Endothelial cell of umbilical vein (primary cell): ENCODE measurements around the gene CDK17. TPM values are rescaled to one million over a fixed set of nuclear protein-coding genes. Genes with fewer than 3 reads are reported as not detected.

Experiments
- BruUV-seq: library from RNA; stranded (reverse); fragments of 400-500 nt; replicated peaks from 2 replicates; lab custom pipeline; 2021; lab: Mats Ljungman, UMichigan
- CTCF ChIA-PET: fragments of 300-600, 350-600 bp; sonication (Branson Sonifier 250); formaldehyde crosslinking; loops from one replicate; lab custom pipeline; 2021; ENCODE audit warnings: antibody characterized with exemption, inconsistent platforms; lab: Charles Lee
- POLR2A ChIA-PET: fragments of 300-600, 350-600 bp; sonication (Branson Sonifier 250); formaldehyde crosslinking; loops from one replicate; lab custom pipeline; 2021; ENCODE audit warnings: antibody characterized with exemption, inconsistent platforms; lab: Charles Lee
- DNase-seq: peaks from one replicate; pipeline ENCODE4 v3.0.0-alpha.2; 2011; ENCODE audit warnings: low read depth, low spot score
- FAIRE-seq: peaks from 2 replicates; lab custom pipeline; 2011; peaks lifted over from hg19 to GRCh38; lab: Jason Lieb, UNC
- H2AFZ ChIP-seq: 2 replicates; pipeline ENCODE4 v1.6.0; 2012; ENCODE audit warnings: low read depth, low read length, control low read depth, inconsistent platforms
- H3K27ac ChIP-seq: 2 replicates; pipeline ENCODE4 v1.5.1; 2011; ENCODE audit warnings: low read depth, mild to moderate bottlenecking, control low read depth, low read length, moderate library complexity; ENCODE audit not compliant: insufficient read depth
- H3K27me3 ChIP-seq, 2 experiments: 2 replicates each; pipeline versions ENCODE4 v1.6.0 to v1.6.1; 2011; ENCODE audit warnings: low read length in 2 of 2, mixed read lengths in 1 of 2; ENCODE audit not compliant: control insufficient read depth in 2 of 2, insufficient read depth in 2 of 2
- H3K36me3 ChIP-seq, 2 experiments: 2 replicates in 1 of 2; 3 replicates in 1 of 2; pipeline ENCODE4 v1.5.1; 2011; ENCODE audit warnings: low read length in 2 of 2, mild to moderate bottlenecking in 1 of 2, moderate library complexity in 1 of 2; ENCODE audit not compliant: control insufficient read depth in 2 of 2, insufficient read depth in 2 of 2; ENCODE audit errors: extremely low read depth in 1 of 2
- H3K4me1 ChIP-seq: 3 replicates; pipeline ENCODE4 v1.5.1; 2011; ENCODE audit warnings: mild to moderate bottlenecking, low read length; ENCODE audit not compliant: control insufficient read depth, insufficient read depth; ENCODE audit errors: extremely low read depth
- H3K4me2 ChIP-seq: 2 replicates; pipeline ENCODE4 v1.6.1; 2011; ENCODE audit warnings: low read length, control low read depth, mixed read lengths; ENCODE audit not compliant: insufficient read depth
- H3K4me3 ChIP-seq, 3 experiments: fragments of 200-600 bp in 1 of 3; sonication (generic), shearing (Covaris generic) in 1 of 3; replicated peaks in 1 of 3; 2 replicates each; pipeline ENCODE4 v1.5.1; 2011 to 2016; ENCODE audit warnings: control low read depth in 3 of 3, low read length in 3 of 3, mild to moderate bottlenecking in 2 of 3, inconsistent platforms in 1 of 3, low read depth in 1 of 3, moderate library complexity in 1 of 3; ENCODE audit not compliant: insufficient read depth in 1 of 3
- H3K79me2 ChIP-seq: 2 replicates; pipeline ENCODE4 v1.6.0; 2012; ENCODE audit warnings: low read length, inconsistent platforms; ENCODE audit not compliant: control insufficient read depth, insufficient read depth
- H3K9ac ChIP-seq: replicated peaks from 2 replicates; pipeline ENCODE3; 2011; ENCODE audit warnings: low read length, control low read depth; ENCODE audit not compliant: insufficient read depth; ENCODE audit errors: extremely low read depth
- H3K9me1 ChIP-seq: replicated peaks from 3 replicates; pipeline ENCODE4 v1.6.0; 2011; ENCODE audit warnings: mild to moderate bottlenecking, low read length; ENCODE audit not compliant: control insufficient read depth, insufficient read depth; ENCODE audit errors: extremely low read depth
- H3K9me3 ChIP-seq: replicated peaks from 2 replicates; pipeline ENCODE4 v1.5.1; 2012; ENCODE audit warnings: low read length, inconsistent platforms; ENCODE audit not compliant: control insufficient read depth, insufficient read depth
- H4K20me1 ChIP-seq: replicated peaks from 2 replicates; pipeline ENCODE3; 2011; ENCODE audit warnings: mild to moderate bottlenecking, low read length; ENCODE audit not compliant: control insufficient read depth, insufficient read depth; ENCODE audit errors: extremely low read depth
- CTCF ChIP-seq, 2 donors: IDR thresholded peaks; 1 replicate in 1 of 2; 2 replicates in 1 of 2; pipeline ENCODE4 v1.5.1; 2011; ENCODE audit warnings: low read length in 2 of 2, mild to moderate bottlenecking in 2 of 2, moderate library complexity in 2 of 2, control low read depth in 1 of 2, inconsistent platforms in 1 of 2, low read depth in 1 of 2; ENCODE audit not compliant: insufficient read depth in 1 of 2; ENCODE audit errors: extremely low read depth in 1 of 2
- GATA2 ChIP-seq: IDR thresholded peaks from 2 replicates; pipeline ENCODE4 v1.7.0; 2011; ENCODE audit warnings: low read depth, mild to moderate bottlenecking, moderate library complexity, mixed read lengths, low read length; ENCODE audit not compliant: insufficient read length, insufficient read depth
- MAX ChIP-seq: IDR thresholded peaks from 2 replicates; pipeline ENCODE4 v1.6.1; 2011; ENCODE audit not compliant: insufficient read depth, insufficient read length
- MYC ChIP-seq: IDR thresholded peaks from one replicate; pipeline ENCODE4 v1.6.1; 2011; ENCODE audit warnings: mild to moderate bottlenecking, low read depth, low read length
- dilution Hi-C: fragments of 300-500 bp; cut with MboI; formaldehyde crosslinking; loops from one replicate; pipeline ENCODE4 v1.15.0; 2019; ENCODE audit warnings: low sequenced_read_pairs; ENCODE audit not compliant: extremely low pct_ligation_motif_present
- intact Hi-C: fragments of 100-400 bp; cut with micrococcal nuclease; formaldehyde crosslinking; loops from one replicate; pipeline ENCODE4 v1.10.0; 2022
- polyA plus RNA-seq, 4 experiments: library from polyadenylated mRNA; depleted of rRNA in 3 of 4; stranded (reverse) in 3 of 4; unstranded in 1 of 4; fragments of >200 nt; gene quantifications; 2 replicates each; pipeline versions ENCODE4 v1.2.1 to v1.2.3, GENCODE V29; 2011 to 2012; ENCODE audit warnings: missing spikeins in 1 of 4
- total RNA-seq: library from RNA; stranded (reverse); gene quantifications from 2 replicates; pipeline ENCODE4 v1.2.3, GENCODE V29; 2021

Gene CDK17
- total and polyA plus RNA-seq, 2 donors (not counting 3 experiments of a cell fraction or from before 2014, with no cell fraction given) = 61.1 to 176 TPM

GRCh38 chr12:96371138-96371789 lies 29.0 kb downstream of the CDK17 start:
- ChIA-PET CTCF (interaction anchor here (0.9 to 1.3 kb wide), 5 partner anchors 9 to 145 kb away, joined by 3 to 5 read pairs (median 4); no protein-coding TSS in a partner anchor), POLR2A (interaction anchor here (1.4 kb wide), 1 partner anchor 23 kb away, joined by 7 read pairs; no protein-coding TSS in a partner anchor)
- no peaks in the 10 kb centered on the region for H3K9me3 ChIP-seq
- H3K27ac ChIP-seq = peak overlapping the region; percentile 47
- H3K9ac ChIP-seq = no peak overlapping the region
- no peaks in the 10 kb centered on the region for H3K27me3 ChIP-seq
- H2AFZ ChIP-seq = no peak overlapping the region
- H3K4me3 ChIP-seq = no peak overlapping the region
- DNase-seq (no peak), FAIRE-seq (no peak)
- dilution Hi-C loops = no loop called here
- peak overlapping the region; percentile 44 for H3K4me2 ChIP-seq
- H3K36me3 ChIP-seq = no peaks in the 10 kb centered on the region
- no peak for TF ChIP-seq CTCF (IDR thresholded peaks at IDR 0.05; ENCODE audit: extremely low read depth in 1 of 2, insufficient read depth in 1 of 2, low read depth in 1 of 2, low read length in 2 of 2)
- no peak for TF ChIP-seq MYC
- no peak for TF ChIP-seq MAX
- TF ChIP-seq GATA2 = no peak
- BruUV-seq = no TSS peak
- peaks cover 94% of the 10 kb centered on the region for H3K4me1 ChIP-seq
- intact Hi-C loops = no loop called here
- H3K79me2 ChIP-seq = peaks cover 100% of the 10 kb centered on the region
- no peaks in the 10 kb centered on the region for H3K9me1 ChIP-seq
- H4K20me1 ChIP-seq = peaks cover 24% of the 10 kb centered on the region
